Parathyroid adenoma (tissue), 2 donors: ENCODE data around the gene OLIG2.

Source experiments
- H2AFZ ChIP-seq: fragments of 300-600 bp; sonication (generic); one replicate; pipeline ENCODE4 v1.7.0; 2017; ENCODE audit warnings: antibody characterized with exemption, mild to moderate bottlenecking
- H3K27ac ChIP-seq: fragments of 300-600 bp; sonication (generic); one replicate; pipeline ENCODE4 v1.7.0; 2017
- H3K27me3 ChIP-seq: fragments of 300-600 bp; sonication (generic); one replicate; pipeline ENCODE4 v1.7.0; 2017; ENCODE audit warnings: low read length; ENCODE audit not compliant: control insufficient read depth, insufficient read depth
- H3K36me3 ChIP-seq: fragments of 300-600 bp; sonication (generic); one replicate; pipeline ENCODE4 v1.7.0; 2017; ENCODE audit warnings: low read length; ENCODE audit not compliant: control insufficient read depth, insufficient read depth
- H3K4me1 ChIP-seq: fragments of 300-600 bp; sonication (generic); one replicate; pipeline ENCODE4 v1.7.0; 2017; ENCODE audit warnings: control low read depth
- H3K4me2 ChIP-seq: fragments of 300-600 bp; sonication (generic); one replicate; pipeline ENCODE4 v1.7.0; 2017; ENCODE audit warnings: low read length
- H3K4me3 ChIP-seq: fragments of 300-600 bp; sonication (generic); one replicate; pipeline ENCODE4 v1.7.0; 2017; ENCODE audit warnings: low read depth, low read length
- H3K79me2 ChIP-seq: fragments of 300-600 bp; sonication (generic); one replicate; pipeline ENCODE4 v1.7.0; 2017; ENCODE audit warnings: control low read depth
- H3K9ac ChIP-seq: fragments of 300-600 bp; sonication (generic); one replicate; pipeline ENCODE4 v1.7.0; 2017; ENCODE audit warnings: mild to moderate bottlenecking
- H3K9me3 ChIP-seq: fragments of 300-600 bp; sonication (generic); one replicate; pipeline ENCODE4 v1.7.0; 2017; ENCODE audit warnings: low read length; ENCODE audit not compliant: control insufficient read depth
- TF ChIP-seq, protein P1 (sequence below): fragments of 300-600 bp; sonication (generic); IDR thresholded peaks from one replicate; pipeline ENCODE4 v1.7.0; 2017; ENCODE audit warnings: antibody characterized with exemption, mild to moderate bottlenecking
- donor health status: primary hyperparathyroidism.

Gene OLIG2

DNA sequence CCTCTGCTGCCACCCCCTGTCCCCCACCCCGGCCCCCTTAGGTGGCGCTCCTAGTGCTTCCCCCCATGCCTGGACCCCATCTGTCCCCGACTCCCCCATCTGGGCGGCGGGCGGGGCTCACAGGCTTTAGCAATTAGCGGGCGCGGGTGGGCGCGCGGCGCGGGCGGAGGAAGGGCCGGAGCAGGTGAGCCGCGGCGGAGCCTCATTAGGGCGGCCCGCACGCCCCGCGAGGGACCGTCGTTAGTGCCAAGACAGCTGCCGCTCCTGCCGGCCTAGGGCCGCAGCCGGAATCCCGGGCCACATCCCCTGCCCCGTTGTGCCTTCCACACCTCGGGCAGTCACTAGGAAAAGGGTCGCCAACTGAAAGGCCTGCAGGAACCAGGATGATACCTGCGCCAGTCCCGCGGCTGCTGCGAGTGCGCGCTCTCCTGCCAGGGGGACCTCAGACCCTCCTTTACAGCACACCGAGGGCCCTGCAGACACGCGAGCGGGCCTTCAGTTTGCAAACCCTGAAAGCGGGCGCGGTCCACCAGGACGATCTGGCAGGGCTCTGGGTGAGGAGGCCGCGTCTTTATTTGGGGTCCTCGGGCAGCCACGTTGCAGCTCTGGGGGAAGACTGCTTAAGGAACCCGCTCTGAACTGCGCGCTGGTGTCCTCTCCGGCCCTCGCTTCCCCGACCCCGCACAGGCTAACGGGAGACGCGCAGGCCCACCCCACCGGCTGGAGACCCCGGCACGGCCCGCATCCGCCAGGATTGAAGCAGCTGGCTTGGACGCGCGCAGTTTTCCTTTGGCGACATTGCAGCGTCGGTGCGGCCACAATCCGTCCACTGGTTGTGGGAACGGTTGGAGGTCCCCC lies 7.6 kb downstream of the OLIG2 start:
- H3K27me3 ChIP-seq = peaks cover 7% of the 10 kb centered on the region
- no peaks in the 10 kb centered on the region for H3K9me3 ChIP-seq
- no peaks in the 10 kb centered on the region for H3K79me2 ChIP-seq
- no peak overlapping the region for H2AFZ ChIP-seq
- no peak overlapping the region for H3K4me2 ChIP-seq
- TF ChIP-seq, protein P1, sequence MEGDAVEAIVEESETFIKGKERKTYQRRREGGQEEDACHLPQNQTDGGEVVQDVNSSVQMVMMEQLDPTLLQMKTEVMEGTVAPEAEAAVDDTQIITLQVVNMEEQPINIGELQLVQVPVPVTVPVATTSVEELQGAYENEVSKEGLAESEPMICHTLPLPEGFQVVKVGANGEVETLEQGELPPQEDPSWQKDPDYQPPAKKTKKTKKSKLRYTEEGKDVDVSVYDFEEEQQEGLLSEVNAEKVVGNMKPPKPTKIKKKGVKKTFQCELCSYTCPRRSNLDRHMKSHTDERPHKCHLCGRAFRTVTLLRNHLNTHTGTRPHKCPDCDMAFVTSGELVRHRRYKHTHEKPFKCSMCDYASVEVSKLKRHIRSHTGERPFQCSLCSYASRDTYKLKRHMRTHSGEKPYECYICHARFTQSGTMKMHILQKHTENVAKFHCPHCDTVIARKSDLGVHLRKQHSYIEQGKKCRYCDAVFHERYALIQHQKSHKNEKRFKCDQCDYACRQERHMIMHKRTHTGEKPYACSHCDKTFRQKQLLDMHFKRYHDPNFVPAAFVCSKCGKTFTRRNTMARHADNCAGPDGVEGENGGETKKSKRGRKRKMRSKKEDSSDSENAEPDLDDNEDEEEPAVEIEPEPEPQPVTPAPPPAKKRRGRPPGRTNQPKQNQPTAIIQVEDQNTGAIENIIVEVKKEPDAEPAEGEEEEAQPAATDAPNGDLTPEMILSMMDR = no peak
- H3K4me3 ChIP-seq = no peak overlapping the region
- H3K4me1 ChIP-seq = no peaks in the 10 kb centered on the region
- H3K36me3 ChIP-seq = no peaks in the 10 kb centered on the region
- H3K27ac ChIP-seq = no peak overlapping the region
- no peak overlapping the region for H3K9ac ChIP-seq

DNA sequence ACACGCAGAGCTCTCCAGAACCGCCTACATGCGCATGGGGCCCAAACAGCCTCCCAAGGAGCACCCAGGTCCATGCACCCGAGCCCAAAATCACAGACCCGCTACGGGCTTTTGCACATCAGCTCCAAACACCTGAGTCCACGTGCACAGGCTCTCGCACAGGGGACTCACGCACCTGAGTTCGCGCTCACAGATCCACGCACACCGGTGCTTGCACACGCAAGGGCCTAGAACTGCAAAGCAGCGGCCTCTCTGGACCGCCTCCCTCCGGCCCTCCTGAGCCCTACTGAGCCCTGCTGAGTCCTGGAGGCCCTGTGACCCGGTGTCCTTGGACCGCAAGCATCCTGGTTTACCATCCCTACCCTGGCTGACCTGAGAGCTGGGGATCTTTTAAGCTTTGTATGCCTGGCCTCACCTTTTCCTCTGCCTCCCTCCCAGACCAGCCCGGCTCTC lies 8.3 kb downstream of the OLIG2 start:
- Histone ChIP-seq H3K79me2 (no peaks in the 10 kb centered on the region), H3K9me3 (no peaks in the 10 kb centered on the region), H3K9ac (no peak overlapping the region), H2AFZ (no peak overlapping the region), H3K36me3 (no peaks in the 10 kb centered on the region), H3K27me3 (peaks cover 7% of the 10 kb centered on the region), H3K27ac (no peak overlapping the region), H3K4me3 (no peak overlapping the region), H3K4me1 (no peaks in the 10 kb centered on the region), H3K4me2 (no peak overlapping the region)
- TF ChIP-seq, protein P1 = no peak

DNA sequence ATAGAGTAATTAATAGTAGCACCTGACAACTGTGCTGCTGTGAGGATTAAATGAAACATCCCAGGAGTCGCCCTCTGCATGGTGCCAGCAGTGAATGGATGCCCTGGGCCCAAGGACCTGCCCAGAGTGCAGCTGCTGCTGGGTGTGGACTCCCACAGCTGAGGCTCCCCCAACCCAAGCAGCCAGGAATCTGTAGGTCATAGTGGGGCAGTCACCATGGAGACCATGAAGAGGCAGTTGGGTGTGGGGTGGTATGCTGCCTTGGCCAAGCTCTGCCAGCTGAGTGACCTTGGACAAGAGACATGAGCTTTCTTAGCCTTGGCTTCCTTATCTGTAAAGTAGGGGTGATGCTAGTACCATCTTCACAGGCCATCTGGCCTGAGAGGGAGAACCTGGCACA lies 9.4 kb downstream of the OLIG2 start:
- Histone ChIP-seq H3K4me2 (no peak overlapping the region), H3K9ac (no peak overlapping the region), H3K27me3 (peaks cover 3% of the 10 kb centered on the region), H3K36me3 (no peaks in the 10 kb centered on the region), H3K4me1 (no peaks in the 10 kb centered on the region), H3K4me3 (no peak overlapping the region), H2AFZ (no peak overlapping the region), H3K27ac (no peak overlapping the region), H3K79me2 (no peaks in the 10 kb centered on the region), H3K9me3 (no peaks in the 10 kb centered on the region)
- TF ChIP-seq, protein P1 = no peak

DNA sequence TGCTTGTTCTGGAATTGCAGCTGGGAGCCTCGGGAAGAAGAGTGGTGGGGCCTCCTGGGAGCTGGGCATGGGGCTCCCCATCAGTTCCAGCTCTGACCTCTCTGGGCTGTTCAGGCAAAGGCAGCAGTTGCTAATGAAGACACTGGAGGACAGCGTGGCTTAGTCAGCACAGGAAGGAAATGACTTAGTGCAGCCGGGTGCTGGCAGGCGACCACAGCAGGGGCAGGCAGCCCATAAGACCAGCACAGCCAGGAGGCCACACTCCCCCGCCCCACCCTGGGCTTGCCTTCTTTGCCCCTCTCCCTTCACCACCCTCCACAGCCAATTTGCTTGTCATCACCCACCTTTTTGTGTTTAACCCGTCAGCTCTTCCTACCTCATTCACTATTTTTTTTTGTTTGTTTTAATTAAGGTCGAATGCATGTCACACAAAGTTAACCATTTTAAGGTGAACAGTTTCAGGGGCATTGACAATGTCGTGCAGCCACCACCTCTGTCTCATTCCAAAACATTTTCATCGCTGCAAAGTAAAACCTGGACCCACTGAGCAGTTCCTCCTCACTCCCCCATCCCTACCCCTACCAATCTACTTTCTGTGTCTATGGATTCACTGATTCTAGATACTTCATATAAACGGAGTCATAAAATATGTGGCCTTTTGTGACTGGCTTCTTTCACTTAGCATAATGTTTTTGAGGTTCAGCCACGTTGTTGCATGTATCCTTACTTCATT lies 10.9 kb downstream of the OLIG2 start:
- H3K27ac ChIP-seq = no peak overlapping the region
- no peaks in the 10 kb centered on the region for H3K4me1 ChIP-seq
- H3K4me3 ChIP-seq = no peak overlapping the region
- no peaks in the 10 kb centered on the region for H3K79me2 ChIP-seq
- H3K9me3 ChIP-seq = no peaks in the 10 kb centered on the region
- peaks cover 3% of the 10 kb centered on the region for H3K27me3 ChIP-seq
- H3K9ac ChIP-seq = no peak overlapping the region
- no peak overlapping the region for H2AFZ ChIP-seq
- no peaks in the 10 kb centered on the region for H3K36me3 ChIP-seq
- TF ChIP-seq, protein P1 = no peak
- no peak overlapping the region for H3K4me2 ChIP-seq
